GM12801 (cell line): Measurements from ENCODE around the gene MYOM3.

Experiments used
- CTCF ChIP-seq: IDR thresholded peaks from one replicate; pipeline ENCODE4 v1.5.1; 2011; ENCODE audit warnings: control low read depth; ENCODE audit not compliant: insufficient read length; ENCODE audit errors: extremely low read depth

MYOM3 gene

GRCh38 chr1:24136956-24137539, 25.1 kb upstream of the MYOM3 start:
- TF ChIP-seq CTCF, result no peak

GRCh38 chr1:24134376-24134775, 22.4 kb upstream of the MYOM3 start:
- no peak for TF ChIP-seq CTCF

GRCh38 chr1:24133819-24134218, 21.9 kb upstream of the MYOM3 start:
- TF ChIP-seq CTCF, result no peak

GRCh38 chr1:24130385-24130784, 18.4 kb upstream of the MYOM3 start:
- TF ChIP-seq CTCF, result no peak

- no peak for TF ChIP-seq CTCF
Observed at GRCh38 chr1:24127801-24128363, 15.9 kb upstream of the MYOM3 start.

- no peak for TF ChIP-seq CTCF
Observed at GRCh38 chr1:24127134-24127800, 15.3 kb upstream of the MYOM3 start.

GRCh38 chr1:24126672-24127023, 14.7 kb upstream of the MYOM3 start:
- no peak for TF ChIP-seq CTCF
